Gastrocnemius medialis (tissue), 4 donors: Measurements from ENCODE around the gene BMPER.

ENCODE experiments used
- CTCF ChIP-seq, 5 experiments: fragments of 450-650 bp in 3 of 5; fragments of 200-600 bp in 2 of 5; sonication (generic) in 2 of 5; IDR thresholded peaks in 4 of 5; conservative IDR thresholded peaks in 1 of 5; 1 replicate in 4 of 5; 2 replicates in 1 of 5; pipeline ENCODE4 v1.5.1; 2016 to 2019; ENCODE audit warnings: antibody characterized with exemption in 5 of 5, mild to moderate bottlenecking in 3 of 5, moderate library complexity in 3 of 5
- POLR2A ChIP-seq, 2 donors: fragments of 450-650 bp; IDR thresholded peaks; one replicate each; pipeline ENCODE4 v1.6.1; 2017; ENCODE audit warnings: antibody characterized with exemption in 2 of 2, mild to moderate bottlenecking in 2 of 2, moderate library complexity in 2 of 2

- TF ChIP-seq CTCF (IDR thresholded peaks at IDR 0.05 in 4 of 5, conservative IDR thresholded peaks at IDR 0.05 in 1 of 5) = no peak
- TF ChIP-seq POLR2A (IDR thresholded peaks at IDR 0.05) = no peak
These were observed 138.3 kb downstream of the BMPER start for GRCh38 chr7:34043461-34044305.
